Left ventricle myocardium superior (tissue), 1 donor: ENCODE results near the gene CALCOCO1. TPM values are rescaled to one million over a fixed set of nuclear protein-coding genes. Genes with fewer than 3 reads are reported as not detected.
"Not testable (repeated sequence)": the region's sequence is repeated elsewhere in the genome, so short reads cannot be mapped to it uniquely, and the experiment has no call there.

Experiments used
- ATAC-seq: fragments of 200-7000 bp; cut with Tn5 transposase; one replicate; pipeline ENCODE4 v1.9.1; 2020; ENCODE audit warnings: mild to moderate bottlenecking, moderate library complexity
- DNase-seq: peaks from one replicate; pipeline ENCODE4 v3.0.0-alpha.2; 2020
- intact Hi-C: fragments of 100-400 bp; cut with micrococcal nuclease; formaldehyde crosslinking; loops from one replicate; pipeline ENCODE4 v1.11.0; 2022
- total RNA-seq: library from RNA; stranded (reverse); fragmentation: NEBNext Ultra II Directional; extraction: Animal tissue kit (Norgen Biotek cat#: 25700); gene quantifications from one replicate; pipeline ENCODE4 v1.2.1, GENCODE V29; 2021
- donor health status: DM: no; HTN: yes; CAD: no; lungs with severe emphysema.

The CALCOCO1 gene
- total RNA-seq, 1 donor from 2014 or later = 210 TPM

DNA sequence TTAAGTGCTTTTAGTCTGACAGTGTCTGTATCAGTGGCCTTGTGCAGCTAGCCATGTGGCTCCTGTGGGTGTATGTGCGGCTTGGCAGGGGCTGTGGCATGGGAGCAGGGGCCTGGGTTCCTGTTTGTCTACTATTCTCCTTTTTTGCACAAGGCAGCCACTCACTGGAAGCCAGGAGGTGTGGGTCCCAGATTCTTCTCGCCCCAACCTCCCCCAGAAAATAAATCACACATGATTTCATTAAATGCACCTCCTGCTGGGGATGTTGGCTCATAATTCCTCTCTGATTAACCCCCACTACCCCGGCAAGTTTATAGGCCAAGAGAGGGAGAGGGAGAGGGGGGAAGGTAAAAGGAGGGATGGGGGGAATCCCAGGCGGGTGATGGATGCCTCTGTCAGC is 17.6 kb downstream of the CALCOCO1 start:
- DNase-seq (no peak), ATAC-seq (no peak)
- intact Hi-C loops = no loop called here

- intact Hi-C loops = no loop called here
- no peak for ATAC-seq
- no peak for DNase-seq
These were observed 21.2 kb downstream of the CALCOCO1 start for GRCh38 chr12:53706080-53706479.

DNA sequence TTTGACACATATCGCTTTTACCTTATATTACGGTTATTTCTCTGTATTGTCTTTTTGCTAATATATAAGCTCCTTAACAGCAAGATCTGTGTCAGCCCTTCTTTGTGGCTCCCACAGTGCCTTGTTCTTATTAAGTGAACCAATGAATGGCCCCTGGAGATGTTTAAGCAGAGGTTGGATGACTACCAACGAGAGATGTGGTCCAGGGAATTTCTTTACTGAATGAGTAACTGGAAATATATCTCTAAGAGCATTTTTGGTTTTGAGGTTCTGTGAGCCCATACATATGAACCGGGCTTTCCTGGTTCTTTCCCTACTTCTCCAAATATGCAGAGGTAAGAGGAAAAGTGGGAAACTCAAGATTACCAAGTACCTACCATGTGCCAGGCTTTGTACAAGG is 23.5 kb downstream of the CALCOCO1 start:
- intact Hi-C loops = loop anchor here (2.0 kb wide), 1 partner anchor 37 kb away; no protein-coding TSS in a partner anchor
- ATAC-seq = no peak
- DNase-seq = no peak

DNA sequence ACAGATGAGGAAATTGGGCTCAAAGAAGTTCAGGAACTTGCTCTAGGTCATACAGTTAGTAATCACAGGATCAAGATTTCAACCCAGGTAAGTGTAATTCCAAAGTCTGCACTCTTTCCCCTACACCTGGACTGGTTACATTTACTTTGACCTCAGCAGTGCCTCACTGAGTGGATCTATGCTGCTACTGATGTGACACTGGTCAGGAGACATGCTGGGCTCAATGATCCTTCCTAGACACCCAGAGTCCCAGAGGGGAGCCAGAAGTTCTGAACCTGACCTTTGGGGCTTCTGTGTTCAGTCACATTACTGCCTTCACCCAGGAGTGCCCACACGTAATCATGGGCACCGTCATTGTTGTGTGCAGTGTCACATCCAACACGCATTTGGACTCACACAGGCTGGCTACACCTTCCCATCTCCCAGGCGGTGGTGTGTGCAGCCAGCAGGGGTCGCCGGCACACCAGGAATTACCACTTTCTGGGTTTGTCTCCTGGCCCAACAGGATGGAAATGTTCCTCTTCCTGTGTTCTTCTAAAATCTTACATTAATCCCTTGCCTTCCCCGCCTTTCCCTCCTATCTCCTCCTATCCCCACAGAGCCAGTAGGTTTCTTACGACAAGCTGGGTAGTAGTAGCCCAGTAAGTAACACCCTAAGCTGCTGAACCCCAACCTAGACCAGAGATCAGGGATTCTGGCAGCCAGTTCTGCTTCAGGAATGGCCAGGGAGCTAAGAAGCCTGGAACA is 25.6 kb downstream of the CALCOCO1 start:
- ATAC-seq = peak; percentile 94
- intact Hi-C loops = loop anchor here (2.0 kb wide), 1 partner anchor 39 kb away; no protein-coding TSS in a partner anchor
- peak; percentile 89 for DNase-seq

GRCh38 chr12:53700567-53700966 is 26.7 kb downstream of the CALCOCO1 start:
- intact Hi-C loops = no loop called here
- no peak for DNase-seq
- no peak for ATAC-seq

- DNase-seq (no peak), ATAC-seq (no peak)
- intact Hi-C loops = no loop called here
These were observed 27.6 kb downstream of the CALCOCO1 start for GRCh38 chr12:53699678-53700025.

DNA sequence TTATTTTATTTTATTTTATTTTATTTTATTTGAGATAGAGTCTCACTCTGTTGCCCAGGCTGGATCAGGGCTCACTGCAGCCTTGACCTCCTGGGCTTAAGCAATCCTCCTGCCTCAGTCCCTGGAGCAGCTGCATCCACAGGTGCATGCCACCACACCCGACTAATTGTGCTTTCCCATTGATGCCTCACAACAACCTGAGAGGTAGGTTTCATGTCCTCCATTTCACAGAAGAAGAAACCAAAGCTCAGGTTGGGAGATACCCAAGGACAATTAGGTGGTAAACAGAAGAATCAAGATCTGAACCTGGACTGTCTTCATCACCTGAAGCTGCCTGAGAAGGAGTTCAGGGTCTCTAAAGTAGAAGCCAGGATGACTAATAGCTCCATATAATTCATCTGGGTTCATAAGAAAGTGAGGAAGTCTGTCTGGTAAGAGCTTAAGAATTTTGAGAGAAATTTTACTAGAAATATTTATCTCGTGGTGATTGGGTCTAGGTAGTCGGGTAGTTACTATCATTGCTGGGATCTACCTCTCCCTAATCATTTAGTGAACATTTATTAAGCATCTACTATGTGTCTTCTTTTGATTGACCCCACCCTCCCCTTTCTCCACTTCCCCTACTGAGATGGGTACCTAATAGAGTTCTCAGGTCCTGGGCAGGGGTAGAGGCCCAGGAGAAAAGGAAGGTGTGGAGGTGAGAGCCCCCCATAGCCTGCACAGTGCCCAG is 28.1 kb downstream of the CALCOCO1 start:
- DNase-seq (no peak), ATAC-seq (no peak)
- intact Hi-C loops = no loop called here

DNA sequence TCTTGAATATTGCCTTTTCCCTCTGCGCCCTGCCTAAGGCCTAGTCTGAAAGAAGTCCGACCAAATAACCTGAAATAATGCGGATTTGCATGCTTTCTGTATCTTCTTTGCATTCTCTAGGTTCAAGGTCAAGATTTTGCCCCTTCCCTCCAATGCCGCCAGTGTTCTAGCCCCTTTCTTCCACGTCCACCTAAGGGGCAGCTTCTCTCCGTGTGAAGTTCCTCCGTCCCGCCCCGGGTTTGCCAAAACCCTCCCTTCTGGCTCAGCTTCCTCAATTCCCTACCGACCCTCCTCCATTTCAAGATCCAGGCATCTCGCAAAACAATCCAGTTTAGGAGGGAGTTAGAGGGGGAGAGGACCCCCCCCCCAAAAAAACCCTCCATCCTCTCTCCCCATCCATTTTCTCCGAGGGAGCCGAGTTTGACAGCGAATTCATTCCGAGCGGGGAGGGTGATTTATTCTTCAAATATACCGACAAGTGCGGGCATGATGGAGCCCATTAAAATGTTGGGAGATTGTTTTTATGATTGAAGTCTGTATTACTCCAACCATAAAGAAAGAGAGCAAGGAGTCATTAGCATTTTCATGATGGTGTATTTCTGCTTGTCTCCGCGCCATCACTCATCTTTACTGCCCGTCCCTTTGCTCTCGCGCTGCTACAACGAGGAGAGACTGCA is 30.5 kb downstream of the CALCOCO1 start:
- intact Hi-C loops = no loop called here
- DNase-seq (no peak), ATAC-seq (peak; percentile 16)

GRCh38 chr12:53696285-53696654 is 31.0 kb downstream of the CALCOCO1 start:
- intact Hi-C loops = no loop called here
- no peak for DNase-seq
- peak; percentile 92 for ATAC-seq

DNA sequence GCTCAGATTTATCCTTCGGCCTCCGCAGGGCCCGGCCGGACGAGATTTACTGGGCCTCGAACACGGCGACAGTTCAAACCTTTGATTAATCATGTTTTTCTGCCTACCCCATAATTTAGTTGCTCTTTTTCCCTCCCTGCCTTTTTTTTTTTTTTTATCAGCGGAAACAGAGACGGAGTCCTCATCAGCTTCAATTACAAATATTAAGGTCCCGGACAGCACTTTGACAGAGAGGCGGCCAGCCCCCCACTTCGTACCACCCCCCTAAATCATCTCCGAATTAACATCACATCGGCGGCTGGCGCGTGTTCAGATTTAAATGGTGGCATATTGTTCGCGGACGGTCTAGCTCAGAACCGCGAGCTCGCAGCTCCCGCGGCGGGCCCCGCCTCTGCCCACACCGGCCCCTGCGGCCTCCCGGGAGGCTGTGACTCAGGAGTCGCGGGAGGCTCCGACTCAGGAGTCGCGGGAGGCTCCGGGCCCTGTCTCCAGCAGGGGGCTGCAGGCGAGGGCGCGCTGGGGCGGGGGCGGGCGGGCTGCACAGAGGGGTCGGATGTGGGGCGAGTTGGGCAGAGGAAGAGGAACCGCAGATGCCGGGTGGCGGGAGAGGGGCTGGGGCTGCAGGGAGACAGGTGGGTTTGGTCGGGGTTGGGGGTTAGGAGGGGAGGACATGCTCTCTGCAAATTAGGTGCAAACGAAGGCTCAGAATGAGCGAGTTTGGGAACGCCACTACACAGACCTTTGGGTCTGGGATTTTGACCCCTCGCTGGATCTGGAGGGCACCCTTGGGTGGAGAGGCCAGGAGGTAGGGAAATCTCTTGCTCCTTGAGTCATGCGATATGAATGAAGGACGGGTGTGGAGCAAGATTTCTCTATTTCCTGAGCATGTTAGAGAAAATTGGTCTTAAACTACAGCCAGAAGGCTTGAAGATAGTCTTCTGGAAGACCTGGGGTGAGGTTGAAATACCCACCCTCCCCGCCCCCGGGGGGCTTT is 31.8 kb downstream of the CALCOCO1 start:
- intact Hi-C loops = no loop called here

GRCh38 chr12:53694756-53695151 is 32.5 kb downstream of the CALCOCO1 start:
- no peak for DNase-seq
- intact Hi-C loops = no loop called here
- no peak for ATAC-seq

More for the DNA sequence above, 31.8 kb downstream of the CALCOCO1 start:
- DNase-seq (peak; percentile 55), ATAC-seq (peak; percentile 61)

GRCh38 chr12:53688134-53688533 is 39.1 kb downstream of the CALCOCO1 start:
- no peak for DNase-seq
- ATAC-seq = no peak
- intact Hi-C loops = no loop called here

GRCh38 chr12:53686436-53686835 is 40.8 kb downstream of the CALCOCO1 start:
- DNase-seq (no peak), ATAC-seq (no peak)
- intact Hi-C loops = no loop called here

DNA sequence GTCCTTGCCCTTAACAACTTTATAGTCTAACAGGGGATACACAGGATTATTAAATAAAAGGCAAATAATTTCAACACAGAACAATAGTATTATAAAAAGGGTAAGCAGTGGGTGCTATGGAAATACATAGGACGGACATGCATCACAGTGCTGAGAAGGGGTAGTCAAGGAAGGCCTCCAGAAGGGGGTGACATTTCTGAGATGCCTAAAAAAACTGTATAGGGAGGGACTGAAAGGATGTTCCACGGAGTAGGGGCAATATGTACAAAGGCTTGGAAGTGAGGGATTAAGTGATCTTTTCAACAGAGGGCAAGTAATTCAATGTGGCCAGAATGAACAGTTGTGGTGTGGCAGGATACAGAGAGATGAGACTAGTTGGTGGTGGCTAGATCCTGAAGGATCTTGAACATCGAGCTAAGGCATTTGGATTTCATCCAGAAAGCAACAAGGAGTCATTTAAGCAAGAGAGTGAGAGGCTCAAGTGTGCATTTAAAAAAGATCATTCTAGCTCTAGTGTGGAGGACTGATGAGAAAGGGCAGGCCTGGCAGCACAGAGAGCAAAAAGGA is 42.5 kb downstream of the CALCOCO1 start:
- DNase-seq (no peak), ATAC-seq (no peak)
- intact Hi-C loops = no loop called here

- ATAC-seq = no peak
- intact Hi-C loops = no loop called here
These were observed 43.3 kb downstream of the CALCOCO1 start for GRCh38 chr12:53683983-53684382.

GRCh38 chr12:53683494-53683893 is 43.8 kb downstream of the CALCOCO1 start:
- ATAC-seq = no peak
- DNase-seq = no peak
- intact Hi-C loops = no loop called here

More at GRCh38 chr12:53683983-53684382, 43.3 kb downstream of the CALCOCO1 start:
- no peak for DNase-seq

DNA sequence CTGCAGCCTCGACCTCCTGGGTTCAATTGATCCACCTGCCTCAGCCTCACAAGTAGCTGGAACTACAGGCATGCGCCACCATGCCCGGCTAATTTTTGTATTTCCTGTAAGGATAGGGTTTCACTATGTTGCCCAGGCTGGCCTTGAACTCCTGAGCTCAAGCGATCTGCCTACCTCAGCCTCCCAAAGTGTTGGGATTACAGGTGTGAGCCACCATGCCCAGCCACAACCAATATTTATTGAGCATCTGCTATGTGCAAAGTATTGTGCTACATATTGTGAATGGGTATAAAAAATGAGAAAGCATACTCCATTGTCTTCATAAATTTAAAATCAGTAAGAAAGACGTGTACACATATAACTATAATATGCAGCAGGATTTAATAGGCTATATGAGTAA is 47.2 kb downstream of the CALCOCO1 start:
- DNase-seq, ATAC-seq, intact Hi-C loops: not testable (repeated sequence)

DNA sequence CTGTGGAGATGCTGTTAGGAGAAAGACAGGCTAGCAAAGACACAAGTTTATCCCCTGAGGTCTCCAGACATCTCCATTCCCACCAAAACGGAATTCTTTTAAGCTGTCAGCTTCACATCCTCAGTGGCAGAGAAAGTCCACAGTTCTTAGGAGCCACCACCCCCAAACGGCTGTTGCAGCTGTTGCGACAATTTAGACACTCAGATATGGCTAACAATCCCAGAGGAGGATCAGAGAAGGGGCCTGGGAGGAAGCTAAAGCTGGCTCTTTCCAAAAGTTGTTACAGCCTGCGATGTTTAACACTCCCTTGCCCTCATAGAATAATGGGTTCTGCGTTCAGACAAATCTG is 49.5 kb downstream of the CALCOCO1 start:
- no peak for ATAC-seq
- DNase-seq = no peak
- intact Hi-C loops = loop anchor here (5.0 kb wide), 1 partner anchor 135 kb away; no protein-coding TSS in a partner anchor
